Prostate gland (tissue), 2 donors: ENCODE data around the gene MED12L.

Experiments
- CTCF ChIP-seq, 4 experiments: fragments of 200-600 bp in 2 of 4; fragments of 450-650 bp in 2 of 4; sonication (generic) in 2 of 4; IDR thresholded peaks; 1 replicate in 3 of 4; 2 replicates in 1 of 4; pipeline ENCODE4 v1.5.1; 2016 to 2019; ENCODE audit warnings: antibody characterized with exemption in 4 of 4, mild to moderate bottlenecking in 2 of 4, moderate library complexity in 2 of 4
- POLR2A ChIP-seq: fragments of 450-650 bp; IDR thresholded peaks from one replicate; pipeline ENCODE4 v1.6.1; 2016; ENCODE audit warnings: antibody characterized with exemption, mild to moderate bottlenecking

- TF ChIP-seq CTCF (IDR thresholded peaks at IDR 0.05) = no peak
- no peak for TF ChIP-seq POLR2A
Measured at GRCh38 chr3:151213881-151214280, 128.4 kb downstream of the MED12L start.
